HEK293T (cell line): ENCODE results near the gene MECR.
"Not testable (repeated sequence)": the region's sequence is repeated elsewhere in the genome, so short reads cannot be mapped to it uniquely, and the experiment has no call there.

ENCODE experiments used
- CTCF ChIA-PET: fragments of 350-600 bp; formaldehyde crosslinking; extraction: SDS; loops from one replicate; lab custom pipeline; 2021; ENCODE audit warnings: antibody characterized with exemption, inconsistent platforms; lab: Yijun Ruan, JAX
- POLR2A ChIA-PET: fragments of 350-600 bp; formaldehyde crosslinking; extraction: SDS; loops from one replicate; lab custom pipeline; 2020; ENCODE audit warnings: antibody characterized with exemption, inconsistent platforms; lab: Yijun Ruan, JAX
- DNase-seq: peaks from one replicate; pipeline ENCODE4 v3.0.0; 2012; ENCODE audit warnings: mixed read lengths; ENCODE audit errors: extremely low spot score
- ARNT ChIP-seq: fragments of 450-650 bp; IDR thresholded peaks from 2 replicates; pipeline ENCODE4 v1.6.1; 2017; ENCODE audit warnings: mild to moderate bottlenecking
- BHLHE40 ChIP-seq: fragments of 450-650 bp; IDR thresholded peaks from 2 replicates; pipeline ENCODE4 v1.6.1; 2016; ENCODE audit warnings: mild to moderate bottlenecking, moderate library complexity, borderline replicate concordance
- CTBP1 ChIP-seq: fragments of 450-650 bp; IDR thresholded peaks from 2 replicates; pipeline ENCODE4 v1.6.1; 2016; ENCODE audit warnings: borderline replicate concordance
- ELF4 ChIP-seq: fragments of 450-650 bp; IDR thresholded peaks from 2 replicates; pipeline ENCODE4 v1.6.1; 2017; ENCODE audit warnings: antibody characterized with exemption
- FOXA1 ChIP-seq: fragments of 450-650 bp; IDR thresholded peaks from 2 replicates; pipeline ENCODE4 v1.6.1; 2016; ENCODE audit warnings: mild to moderate bottlenecking
- FOXK2 ChIP-seq: fragments of 450-650 bp; IDR thresholded peaks from 2 replicates; pipeline ENCODE4 v1.6.1; 2016; ENCODE audit warnings: mild to moderate bottlenecking
- FOXM1 ChIP-seq: fragments of 450-650 bp; IDR thresholded peaks from 2 replicates; pipeline ENCODE4 v1.6.1; 2017; ENCODE audit warnings: mild to moderate bottlenecking, borderline replicate concordance
- HDGF ChIP-seq: fragments of 450-650 bp; IDR thresholded peaks from 2 replicates; pipeline ENCODE4 v1.6.1; 2017; ENCODE audit warnings: antibody characterized with exemption, borderline replicate concordance
- L3MBTL2 ChIP-seq: fragments of 450-650 bp; conservative IDR thresholded peaks from 2 replicates; pipeline ENCODE4 v1.6.1; 2016; ENCODE audit warnings: mild to moderate bottlenecking
- LEF1 ChIP-seq: fragments of 450-650 bp; IDR thresholded peaks from 2 replicates; pipeline ENCODE4 v1.6.1; 2017; ENCODE audit warnings: mild to moderate bottlenecking, borderline replicate concordance
- NFRKB ChIP-seq: fragments of 450-650 bp; IDR thresholded peaks from 2 replicates; pipeline ENCODE4 v1.6.1; 2016; ENCODE audit warnings: mild to moderate bottlenecking, moderate library complexity
- PKNOX1 ChIP-seq: fragments of 450-650 bp; IDR thresholded peaks from 2 replicates; pipeline ENCODE4 v1.6.1; 2016
- SP1 ChIP-seq: fragments of 450-650 bp; IDR thresholded peaks from 2 replicates; pipeline ENCODE4 v1.6.1; 2017
- SUZ12 ChIP-seq: fragments of 450-650 bp; IDR thresholded peaks from 2 replicates; pipeline ENCODE4 v1.6.1; 2016; ENCODE audit warnings: mild to moderate bottlenecking
- TARDBP ChIP-seq: fragments of 450-650 bp; IDR thresholded peaks from 2 replicates; pipeline ENCODE4 v1.6.1; 2016
- ZNF384 ChIP-seq: fragments of 450-650 bp; IDR thresholded peaks from 2 replicates; pipeline ENCODE4 v1.6.1; 2016

The MECR gene

GRCh38 chr1:29156543-29157268 lies 74.0 kb downstream of the MECR start:
- CTCF ChIA-PET = no interaction called here
- POLR2A ChIA-PET = interaction anchor here (0.6 to 1.9 kb wide), 5 partner anchors 10 to 63 kb away, joined by 3 to 12 read pairs (median 6); partner anchors contain the start of gene SRSF4
- TF ChIP-seq ELF4 = no peak
- TF ChIP-seq CTBP1 = no peak
- TF ChIP-seq SP1 = no peak
- TF ChIP-seq SUZ12 = no peak

GRCh38 chr1:29152046-29152805 lies 78.5 kb downstream of the MECR start:
- ChIA-PET POLR2A (interaction anchor here (0.6 kb wide), 1 partner anchor 23 kb away, joined by 3 read pairs; no protein-coding TSS in a partner anchor), CTCF (no interaction called here)
- no peak for DNase-seq
- TF ChIP-seq FOXK2 (no peak), HDGF (no peak), FOXA1 (no peak), SP1 (no peak), PKNOX1 (no peak), TARDBP (no peak), BHLHE40 (no peak), NFRKB (no peak), FOXM1 (no peak), ELF4 (no peak), LEF1 (no peak), ZNF384 (no peak), ARNT (no peak), CTBP1 (no peak), L3MBTL2 (no peak), SUZ12 (no peak)

More at GRCh38 chr1:29156543-29157268, 74.0 kb downstream of the MECR start:
- DNase-seq = peak; percentile 61

- DNase-seq, CTCF ChIA-PET, POLR2A ChIA-PET: not testable (repeated sequence)
Measured at GRCh38 chr1:29150346-29150745, 80.4 kb downstream of the MECR start.

GRCh38 chr1:29148656-29149491 lies 81.9 kb downstream of the MECR start:
- DNase-seq = no peak
- CTCF ChIA-PET = no interaction called here
- POLR2A ChIA-PET = no interaction called here
- TF ChIP-seq FOXK2 (no peak), ELF4 (no peak), HDGF (no peak), PKNOX1 (no peak), ARNT (no peak), FOXA1 (no peak), FOXM1 (no peak), TARDBP (no peak)

- CTCF ChIA-PET = no interaction called here
Measured at GRCh38 chr1:29145739-29146437, 84.8 kb downstream of the MECR start.

More at GRCh38 chr1:29145739-29146437, 84.8 kb downstream of the MECR start:
- no peak for DNase-seq
- POLR2A ChIA-PET = interaction anchor here (1.0 kb wide), 1 partner anchor 21 kb away, joined by 3 read pairs; no protein-coding TSS in a partner anchor
- TF ChIP-seq L3MBTL2 = no peak
- no peak for TF ChIP-seq FOXM1
- TF ChIP-seq LEF1 = no peak
- no peak for TF ChIP-seq ELF4
- TF ChIP-seq PKNOX1 = no peak
- no peak for TF ChIP-seq FOXA1
- no peak for TF ChIP-seq FOXK2
- TF ChIP-seq TARDBP = no peak
- no peak for TF ChIP-seq HDGF
- no peak for TF ChIP-seq SP1
- no peak for TF ChIP-seq ARNT
- no peak for TF ChIP-seq ZNF384
- TF ChIP-seq BHLHE40 = no peak
